SU-DHL-6 (cell line): ENCODE data around the gene HAVCR1.

Experiments used
- H2AFZ ChIP-seq: fragments of 200-600 bp; sonication (generic); 2 replicates; pipeline ENCODE4 v1.6.1; 2014; ENCODE audit warnings: low read depth, mild to moderate bottlenecking, moderate library complexity, mixed read lengths, antibody characterized with exemption, low read length; ENCODE audit not compliant: severe bottlenecking
- H3F3A ChIP-seq: fragments of 200-600 bp; shearing (Covaris generic); 2 replicates; pipeline ENCODE4 v1.6.0; 2016; ENCODE audit warnings: antibody characterized with exemption, mild to moderate bottlenecking; ENCODE audit not compliant: insufficient read depth
- H3K27ac ChIP-seq: fragments of 200-600 bp; sonication (generic); 2 replicates; pipeline ENCODE4 v1.5.1; 2016; ENCODE audit warnings: low read depth, mild to moderate bottlenecking, low read length, moderate library complexity, mixed read lengths
- H3K27me3 ChIP-seq: fragments of 200-600 bp; sonication (generic), shearing (Covaris generic); 2 replicates; pipeline ENCODE4 v1.6.0; 2014; ENCODE audit warnings: mild to moderate bottlenecking, low read length
- H3K36me3 ChIP-seq: fragments of 200-600 bp; sonication (generic); 2 replicates; pipeline ENCODE4 v1.6.1; 2014; ENCODE audit warnings: mild to moderate bottlenecking, low read length, mixed read lengths
- H3K4me2 ChIP-seq: fragments of 300-600, 200-600 bp; shearing (Covaris generic), sonication (generic); 2 replicates; pipeline ENCODE4 v1.6.0; 2014; ENCODE audit warnings: low read length, low read depth, mild to moderate bottlenecking; ENCODE audit not compliant: poor library complexity, severe bottlenecking
- H3K4me3 ChIP-seq: fragments of 200-600 bp; sonication (generic); 2 replicates; pipeline ENCODE4 v1.5.1; 2014; ENCODE audit warnings: antibody characterized with exemption, low read length, mild to moderate bottlenecking, mixed read lengths; ENCODE audit not compliant: insufficient read depth, poor library complexity, severe bottlenecking
- H3K79me2 ChIP-seq: fragments of 200-600 bp; sonication (generic); 2 replicates; pipeline ENCODE4 v1.6.1; 2014; ENCODE audit warnings: mild to moderate bottlenecking, low read length, moderate library complexity; ENCODE audit not compliant: insufficient read depth
- H3K9ac ChIP-seq: fragments of 200-600 bp; sonication (generic); 2 replicates; pipeline ENCODE4 v1.7.0; 2014; ENCODE audit warnings: mild to moderate bottlenecking, low read length
- H3K9me2 ChIP-seq: fragments of 200-600 bp; sonication (generic); replicated peaks from 2 replicates; pipeline ENCODE4 v1.6.1; 2014; ENCODE audit warnings: low read length; ENCODE audit not compliant: insufficient read depth
- H3K9me3 ChIP-seq: fragments of 200-600 bp; sonication (generic); 2 replicates; pipeline ENCODE4 v1.6.1; 2014; ENCODE audit warnings: low read length, mixed read lengths; ENCODE audit not compliant: insufficient read depth
- H4K20me1 ChIP-seq: fragments of 200-600 bp; sonication (generic); 2 replicates; pipeline ENCODE4 v1.6.1; 2014; ENCODE audit warnings: low read depth, mild to moderate bottlenecking, antibody characterized with exemption, low read length, moderate library complexity, mixed read lengths
- CTCF ChIP-seq: fragments of 200-600 bp; sonication (generic); IDR thresholded peaks from one replicate; pipeline ENCODE4 v1.5.1; 2017; ENCODE audit warnings: antibody characterized with exemption, mild to moderate bottlenecking, low read length, moderate library complexity; ENCODE audit not compliant: insufficient read depth, poor library complexity, severe bottlenecking
- EZH2phosphoT487 ChIP-seq: fragments of 200-600 bp; sonication (generic), shearing (Covaris generic); conservative IDR thresholded peaks from 2 replicates; pipeline ENCODE4 v1.6.1; 2018; ENCODE audit warnings: mild to moderate bottlenecking, antibody characterized with exemption, low read length, moderate library complexity, mixed read lengths

The HAVCR1 gene

GRCh38 chr5:157085930-157086329 lies 27.0 kb upstream of the HAVCR1 start:
- no peaks in the 10 kb centered on the region for H3F3A ChIP-seq
- H3K27ac ChIP-seq: no peak overlapping the region
- H3K79me2 ChIP-seq: no peaks in the 10 kb centered on the region
- TF ChIP-seq CTCF: no peak
- TF ChIP-seq EZH2phosphoT487: no peak
- H3K9me2 ChIP-seq: no peaks in the 10 kb centered on the region
- no peaks in the 10 kb centered on the region for H3K9me3 ChIP-seq
- H3K9ac ChIP-seq: no peak overlapping the region
- no peak overlapping the region for H3K4me3 ChIP-seq
- H2AFZ ChIP-seq: no peak overlapping the region
- H3K36me3 ChIP-seq: no peaks in the 10 kb centered on the region; the same call in 1 of the 2 replicates
- no peak overlapping the region for H3K4me2 ChIP-seq
- H4K20me1 ChIP-seq: no peaks in the 10 kb centered on the region
- H3K27me3 ChIP-seq: no peaks in the 10 kb centered on the region

GRCh38 chr5:157080286-157080685 lies 21.4 kb upstream of the HAVCR1 start:
- no peak for TF ChIP-seq EZH2phosphoT487
- no peak for TF ChIP-seq CTCF
- no peak overlapping the region for H3K9ac ChIP-seq
- no peak overlapping the region for H3K27ac ChIP-seq
- H3K9me2 ChIP-seq: no peaks in the 10 kb centered on the region
- H3K36me3 ChIP-seq: no peaks in the 10 kb centered on the region
- H3K79me2 ChIP-seq: no peaks in the 10 kb centered on the region
- H3K4me2 ChIP-seq: no peak overlapping the region
- no peak overlapping the region for H2AFZ ChIP-seq
- H3F3A ChIP-seq: no peaks in the 10 kb centered on the region
- H3K4me3 ChIP-seq: no peak overlapping the region
- no peaks in the 10 kb centered on the region for H4K20me1 ChIP-seq
- no peaks in the 10 kb centered on the region for H3K9me3 ChIP-seq
- H3K27me3 ChIP-seq: no peaks in the 10 kb centered on the region

- H4K20me1 ChIP-seq: no peaks in the 10 kb centered on the region
- no peaks in the 10 kb centered on the region for H3F3A ChIP-seq
- H3K9ac ChIP-seq: no peak overlapping the region
- H3K27ac ChIP-seq: no peak overlapping the region
- H3K79me2 ChIP-seq: no peaks in the 10 kb centered on the region
- H3K9me2 ChIP-seq: no peaks in the 10 kb centered on the region
- no peak overlapping the region for H3K4me2 ChIP-seq
- H3K36me3 ChIP-seq: no peaks in the 10 kb centered on the region
- no peak overlapping the region for H2AFZ ChIP-seq
- H3K4me3 ChIP-seq: no peak overlapping the region
- TF ChIP-seq EZH2phosphoT487 (no peak), CTCF (no peak)
- no peaks in the 10 kb centered on the region for H3K9me3 ChIP-seq
- H3K27me3 ChIP-seq: no peaks in the 10 kb centered on the region
These were observed 17.6 kb upstream of the HAVCR1 start for GRCh38 chr5:157076558-157076957.

DNA sequence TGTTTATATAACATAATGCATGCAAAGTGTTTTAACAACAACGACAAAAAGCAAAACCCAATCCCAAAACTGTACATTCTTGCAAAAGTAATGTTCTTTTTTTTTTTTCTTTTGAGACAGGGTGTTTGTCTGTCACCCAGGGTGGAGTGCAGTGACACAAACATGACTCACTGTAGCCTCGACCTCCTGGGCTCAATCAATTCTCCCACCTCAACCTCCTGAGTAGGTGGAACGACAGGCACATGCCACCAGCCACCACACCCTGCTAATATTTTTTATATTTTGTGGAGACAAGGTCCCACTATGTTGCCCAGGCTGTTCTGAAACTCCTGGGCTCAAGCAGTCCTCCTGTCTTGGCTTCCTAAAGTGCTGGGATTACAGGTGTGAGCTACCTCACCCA lies 13.6 kb upstream of the HAVCR1 start:
- H3K9ac ChIP-seq: no peak overlapping the region
- H2AFZ ChIP-seq: no peak overlapping the region
- no peaks in the 10 kb centered on the region for H3K36me3 ChIP-seq
- H3F3A ChIP-seq: no peaks in the 10 kb centered on the region
- H3K27ac ChIP-seq: no peak overlapping the region
- TF ChIP-seq EZH2phosphoT487 (no peak), CTCF (no peak)
- no peaks in the 10 kb centered on the region for H3K79me2 ChIP-seq
- H4K20me1 ChIP-seq: no peaks in the 10 kb centered on the region
- H3K9me2 ChIP-seq: no peaks in the 10 kb centered on the region
- H3K9me3 ChIP-seq: no peaks in the 10 kb centered on the region
- no peak overlapping the region for H3K4me2 ChIP-seq
- H3K4me3 ChIP-seq: no peak overlapping the region
- no peaks in the 10 kb centered on the region for H3K27me3 ChIP-seq
